ENCODE measurements around the gene TNFRSF8. TPM values are rescaled to one million over a fixed set of nuclear protein-coding genes. Genes with fewer than 3 reads are reported as not detected.
A peak's percentile ranks its signal among the peaks of the same experiment; 100 is the strongest.

The TNFRSF8 gene
- total RNA-seq, 1 experiment from 2014 or later, result not detected

- H3K9ac ChIP-seq (ENCODE audit: low read length), result no peak overlapping the region
- H3K9me2 ChIP-seq (replicated peaks; ENCODE audit: low read length), result no peaks in the 10 kb centered on the region
- no peaks in the 10 kb centered on the region for H4K20me1 ChIP-seq (ENCODE audit: low read length)
- no peaks in the 10 kb centered on the region for H3K79me2 ChIP-seq (ENCODE audit: low read length)
- H3K4me1 ChIP-seq (ENCODE audit: insufficient read depth, low read length), result peaks cover 16% of the 10 kb centered on the region
- DNase-seq, result no peak
- POLR2A ChIA-PET (ENCODE audit: unreplicated experiment), result no interaction called here
- no peak for TF ChIP-seq EZH2 (IDR thresholded peaks at IDR 0.05; ENCODE audit: low read length, unreplicated experiment)
- TF ChIP-seq EZH2phosphoT487 (IDR thresholded peaks at IDR 0.05; ENCODE audit: borderline replicate concordance, low read length), result no peak
- no peak for TF ChIP-seq CTCF (conservative IDR thresholded peaks at IDR 0.05; ENCODE audit: low read depth, low read length)
- no peak overlapping the region for H3K27ac ChIP-seq (ENCODE audit: low read length)
- H3K4me3 ChIP-seq (ENCODE audit: low read length), result no peak overlapping the region
- BruUV-seq (replicated peaks), result no TSS peak
- no peak for ATAC-seq
- CTCF ChIA-PET, result no interaction called here
- H3F3A ChIP-seq (ENCODE audit: low read length, unreplicated experiment), result peaks cover 6% of the 10 kb centered on the region
- no peak overlapping the region for H2AFZ ChIP-seq (ENCODE audit: low read length)
- H3K27me3 ChIP-seq (ENCODE audit: low read length), result no peaks in the 10 kb centered on the region
- H3K4me2 ChIP-seq (ENCODE audit: low read length), result no peak overlapping the region
- intact Hi-C loops (cut with micrococcal nuclease), result no loop called here
- H3K9me3 ChIP-seq (ENCODE audit: low read length), result no peaks in the 10 kb centered on the region
- no peaks in the 10 kb centered on the region for H3K36me3 ChIP-seq (ENCODE audit: low read depth, low read length)
Observed at GRCh38 chr1:12129624-12130023, 66.5 kb downstream of the TNFRSF8 start.

- Histone ChIP-seq H3K27me3 (ENCODE audit: low read length) (no peaks in the 10 kb centered on the region), H4K20me1 (ENCODE audit: low read length) (no peaks in the 10 kb centered on the region), H3K9me2 (replicated peaks; ENCODE audit: low read length) (no peaks in the 10 kb centered on the region), H3K4me2 (ENCODE audit: low read length) (no peak overlapping the region), H3K4me1 (ENCODE audit: insufficient read depth, low read length) (peaks cover 17% of the 10 kb centered on the region), H3K79me2 (ENCODE audit: low read length) (no peaks in the 10 kb centered on the region), H3K9ac (ENCODE audit: low read length) (no peak overlapping the region), H3K4me3 (ENCODE audit: low read length) (no peak overlapping the region), H3K27ac (ENCODE audit: low read length) (no peak overlapping the region), H2AFZ (ENCODE audit: low read length) (no peak overlapping the region), H3K36me3 (ENCODE audit: low read depth, low read length) (no peaks in the 10 kb centered on the region), H3F3A (ENCODE audit: low read length, unreplicated experiment) (peaks cover 6% of the 10 kb centered on the region), H3K9me3 (ENCODE audit: low read length) (no peaks in the 10 kb centered on the region)
- DNase-seq (no peak), ATAC-seq (no peak)
- intact Hi-C loops (cut with micrococcal nuclease), result no loop called here
- TF ChIP-seq EZH2phosphoT487 (IDR thresholded peaks at IDR 0.05; ENCODE audit: borderline replicate concordance, low read length) (no peak), EZH2 (IDR thresholded peaks at IDR 0.05; ENCODE audit: low read length, unreplicated experiment) (no peak), CTCF (conservative IDR thresholded peaks at IDR 0.05; ENCODE audit: low read depth, low read length) (no peak)
- BruUV-seq (replicated peaks), result no TSS peak
- ChIA-PET CTCF (no interaction called here), POLR2A (ENCODE audit: unreplicated experiment) (no interaction called here)
Observed at GRCh38 chr1:12130466-12131130, 67.5 kb downstream of the TNFRSF8 start.

GRCh38 chr1:12132078-12132477 lies 69.0 kb downstream of the TNFRSF8 start:
- intact Hi-C loops (cut with micrococcal nuclease), result loop anchor here (1.0 kb wide), 1 partner anchor 30 kb away; no protein-coding TSS in a partner anchor

More at GRCh38 chr1:12132078-12132477, 69.0 kb downstream of the TNFRSF8 start:
- ChIA-PET POLR2A (ENCODE audit: unreplicated experiment) (no interaction called here), CTCF (no interaction called here)
- Histone ChIP-seq H3K9me3 (ENCODE audit: low read length) (no peaks in the 10 kb centered on the region), H3K27me3 (ENCODE audit: low read length) (no peaks in the 10 kb centered on the region), H2AFZ (ENCODE audit: low read length) (no peak overlapping the region), H3K27ac (ENCODE audit: low read length) (peak overlapping the region; percentile 99), H3K79me2 (ENCODE audit: low read length) (no peaks in the 10 kb centered on the region), H3K4me1 (ENCODE audit: insufficient read depth, low read length) (peaks cover 21% of the 10 kb centered on the region), H4K20me1 (ENCODE audit: low read length) (no peaks in the 10 kb centered on the region), H3K9me2 (replicated peaks; ENCODE audit: low read length) (no peaks in the 10 kb centered on the region), H3K36me3 (ENCODE audit: low read depth, low read length) (no peaks in the 10 kb centered on the region), H3K4me2 (ENCODE audit: low read length) (peak overlapping the region; percentile 72), H3K9ac (ENCODE audit: low read length) (peak overlapping the region; percentile 84), H3F3A (ENCODE audit: low read length, unreplicated experiment) (peaks cover 6% of the 10 kb centered on the region), H3K4me3 (ENCODE audit: low read length) (no peak overlapping the region)
- no TSS peak for BruUV-seq (replicated peaks)
- DNase-seq (peak; percentile 99), ATAC-seq (peak; percentile 82)
- no peak for TF ChIP-seq EZH2 (IDR thresholded peaks at IDR 0.05; ENCODE audit: low read length, unreplicated experiment)
- TF ChIP-seq EZH2phosphoT487 (IDR thresholded peaks at IDR 0.05; ENCODE audit: borderline replicate concordance, low read length), result no peak
- no peak for TF ChIP-seq CTCF (conservative IDR thresholded peaks at IDR 0.05; ENCODE audit: low read depth, low read length)
